IMR-90 (cell line): Measurements from ENCODE around the gene BCAS1. TPM values are rescaled to one million over a fixed set of nuclear protein-coding genes. Genes with fewer than 3 reads are reported as not detected.

Experiments used
- ATAC-seq: fragments of 200-7000 bp; cut with Tn5 transposase; 2 replicates; pipeline ENCODE4 v1.9.1; 2020; ENCODE audit warnings: low read depth, mild to moderate bottlenecking, moderate library complexity
- BruUV-seq: library from RNA; stranded (reverse); fragments of 400-500 nt; replicated peaks from 2 replicates; lab custom pipeline; 2021; lab: Mats Ljungman, UMichigan
- CTCF ChIA-PET: fragments of 300-600 bp; formaldehyde crosslinking; extraction: SDS; loops from one replicate; lab custom pipeline; 2021; ENCODE audit warnings: antibody characterized with exemption; lab: Yijun Ruan, JAX
- POLR2A ChIA-PET: fragments of 300-600 bp; sonication (Branson Sonifier 250); formaldehyde crosslinking; loops from one replicate; lab custom pipeline; 2022; ENCODE audit warnings: antibody characterized with exemption; ENCODE audit not compliant: unreplicated experiment; lab: Charles Lee
- DNase-seq: peaks from one replicate; pipeline ENCODE4 v3.0.0; 2013
- H2AFZ ChIP-seq: replicated peaks from 2 replicates; pipeline ENCODE3; 2013; ENCODE audit warnings: low read length, mild to moderate bottlenecking; ENCODE audit not compliant: poor library complexity
- H2AK5ac ChIP-seq: 2 replicates; pipeline ENCODE4 v1.6.1; 2013; ENCODE audit warnings: low read depth, low read length, inconsistent platforms
- H2AK9ac ChIP-seq: replicated peaks from 2 replicates; pipeline ENCODE3; 2013; ENCODE audit warnings: mild to moderate bottlenecking, low read depth, low read length, moderate library complexity; ENCODE audit not compliant: poor library complexity
- H2BK120ac ChIP-seq: 2 replicates; pipeline ENCODE4 v1.6.1; 2013; ENCODE audit warnings: low read depth, low read length, inconsistent platforms
- H2BK15ac ChIP-seq: 3 replicates; pipeline ENCODE4 v1.6.1; 2013; ENCODE audit warnings: low read depth, low read length, inconsistent platforms
- H2BK20ac ChIP-seq: 2 replicates; pipeline ENCODE4 v1.6.1; 2013; ENCODE audit warnings: low read depth, mild to moderate bottlenecking, inconsistent platforms, low read length, moderate library complexity
- H2BK5ac ChIP-seq: 2 replicates; pipeline ENCODE4 v1.6.1; 2013; ENCODE audit warnings: mild to moderate bottlenecking, low read depth, low read length, inconsistent platforms; ENCODE audit not compliant: poor library complexity, severe bottlenecking
- H3K14ac ChIP-seq: replicated peaks from 2 replicates; pipeline ENCODE4 v1.6.1; 2013; ENCODE audit warnings: low read depth, low read length, inconsistent platforms
- H3K18ac ChIP-seq: 2 replicates; pipeline ENCODE4 v1.6.1; 2013; ENCODE audit warnings: low read depth, low read length, control low read depth
- H3K23ac ChIP-seq: 2 replicates; pipeline ENCODE4 v1.6.1; 2013; ENCODE audit warnings: low read depth, low read length, inconsistent platforms
- H3K27ac ChIP-seq: 2 replicates; pipeline ENCODE4 v1.5.1; 2013; ENCODE audit warnings: mild to moderate bottlenecking, control low read depth, low read length; ENCODE audit not compliant: insufficient read depth
- H3K27me3 ChIP-seq: 2 replicates; pipeline ENCODE4 v1.6.1; 2013; ENCODE audit warnings: low read length; ENCODE audit not compliant: control insufficient read depth, insufficient read depth
- H3K36me3 ChIP-seq: 2 replicates; pipeline ENCODE4 v1.6.1; 2013; ENCODE audit warnings: low read length, mixed read lengths; ENCODE audit not compliant: control insufficient read depth, insufficient read depth
- H3K4ac ChIP-seq: 2 replicates; pipeline ENCODE4 v1.6.1; 2013; ENCODE audit warnings: low read depth, low read length, inconsistent platforms
- H3K4me1 ChIP-seq: 2 replicates; pipeline ENCODE4 v1.6.1; 2013; ENCODE audit warnings: low read length, mixed read lengths; ENCODE audit not compliant: control insufficient read depth, insufficient read depth
- H3K4me2 ChIP-seq: 2 replicates; pipeline ENCODE4 v1.6.1; 2013; ENCODE audit warnings: low read depth, mild to moderate bottlenecking, control low read depth, low read length, moderate library complexity
- H3K4me3 ChIP-seq: 2 replicates; pipeline ENCODE4 v1.5.1; 2013; ENCODE audit warnings: low read depth, mild to moderate bottlenecking, control low read depth, low read length, moderate library complexity; ENCODE audit not compliant: insufficient read depth
- H3K56ac ChIP-seq: 2 replicates; pipeline ENCODE4 v1.6.1; 2013; ENCODE audit warnings: low read length, inconsistent platforms; ENCODE audit not compliant: insufficient read depth; ENCODE audit errors: extremely low read depth
- H3K79me1 ChIP-seq, 2 experiments: 2 replicates each; pipeline ENCODE4 v1.6.1; 2013; ENCODE audit warnings: low read length in 2 of 2, inconsistent platforms in 1 of 2, low read depth in 1 of 2
- H3K9ac ChIP-seq: 2 replicates; pipeline ENCODE4 v1.6.1; 2013; ENCODE audit warnings: low read depth, low read length, control low read depth
- H3K9me1 ChIP-seq: 2 replicates; pipeline ENCODE4 v1.6.1; 2013; ENCODE audit warnings: low read length, inconsistent platforms; ENCODE audit not compliant: insufficient read depth
- H3K9me3 ChIP-seq: 2 replicates; pipeline ENCODE4 v1.6.1; 2013; ENCODE audit warnings: low read length; ENCODE audit not compliant: control insufficient read depth, insufficient read depth
- H4K20me1 ChIP-seq: 2 replicates; pipeline ENCODE4 v1.6.1; 2013; ENCODE audit warnings: low read length, inconsistent platforms; ENCODE audit not compliant: insufficient read depth
- H4K5ac ChIP-seq: 2 replicates; pipeline ENCODE4 v1.6.1; 2013; ENCODE audit warnings: mild to moderate bottlenecking, low read depth, low read length, control low read depth
- H4K8ac ChIP-seq, 2 experiments: 2 replicates each; pipeline ENCODE4 v1.6.1; 2013; ENCODE audit warnings: low read depth in 2 of 2, low read length in 2 of 2, control low read depth in 1 of 2, inconsistent platforms in 1 of 2
- H4K91ac ChIP-seq: 2 replicates; pipeline ENCODE4 v1.6.1; 2013; ENCODE audit warnings: low read depth, low read length, inconsistent platforms; ENCODE audit not compliant: insufficient read depth
- POLR2A ChIP-seq: IDR thresholded peaks from 2 replicates; pipeline ENCODE4 v1.6.1; 2012; ENCODE audit warnings: mild to moderate bottlenecking, low read depth, low read length
- dilution Hi-C: fragments of 300-500 bp; cut with HindIII; formaldehyde crosslinking; loops from one replicate; pipeline ENCODE4 v1.14.3; 2018; ENCODE audit warnings: low sequenced_read_pairs; ENCODE audit not compliant: unreplicated experiment
- in situ Hi-C: fragments of 300-500 bp; cut with MboI; formaldehyde crosslinking; loops from 3 replicates; pipeline ENCODE4 v1.14.3; 2019; ENCODE audit warnings: low sequenced_read_pairs, inconsistent platforms, mixed read lengths
- intact Hi-C: fragments of 100-400 bp; cut with micrococcal nuclease; formaldehyde crosslinking; loops from 2 replicates; pipeline ENCODE4 v1.10.0; 2022
- polyA plus RNA-seq, 3 experiments: library from polyadenylated mRNA; depleted of rRNA; stranded (reverse); fragments of >200 nt; gene quantifications; 2 replicates each; pipeline ENCODE4 v1.2.3, GENCODE V29; 2012; ENCODE audit warnings: low replicate concordance in 1 of 3
- total RNA-seq: library from RNA; depleted of rRNA; stranded (reverse); fragments of >200 nt; gene quantifications from 2 replicates; pipeline ENCODE4 v1.2.3, GENCODE V29; 2012

The BCAS1 gene
- total and polyA plus RNA-seq, 2 of the 4 experiments (the other 2 are of a cell fraction) = under 0.01 TPM; not detected in 1

DNA sequence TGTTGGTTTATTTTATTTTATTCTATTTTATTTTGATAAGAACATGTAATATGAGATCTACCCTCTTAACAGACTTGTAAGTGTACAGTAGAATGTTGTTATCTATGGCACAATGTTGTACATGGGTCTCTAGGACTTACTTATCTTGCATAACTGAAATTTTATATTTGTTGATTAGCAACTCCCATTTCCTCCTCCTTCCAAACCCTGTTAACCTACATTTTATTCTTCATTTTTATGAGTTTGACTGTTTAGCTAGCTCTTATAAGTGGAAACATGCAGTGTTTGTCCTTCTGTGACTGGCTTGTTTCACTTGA, 37.9 kb upstream of the BCAS1 start:
- TF ChIP-seq POLR2A = no peak
- no peak overlapping the region for H3K27ac ChIP-seq
- no peaks in the 10 kb centered on the region for H3K4me1 ChIP-seq
- BruUV-seq = no TSS peak
- dilution Hi-C loops = no loop called here
- H2AFZ ChIP-seq = no peak overlapping the region
- ChIA-PET POLR2A (no interaction called here), CTCF (no interaction called here)
- H3K9me3 ChIP-seq = no peaks in the 10 kb centered on the region
- H2BK20ac ChIP-seq = no peak overlapping the region
- no peak overlapping the region for H4K8ac ChIP-seq
- H3K36me3 ChIP-seq = no peaks in the 10 kb centered on the region
- H3K14ac ChIP-seq = no peak overlapping the region
- H3K23ac ChIP-seq = no peak overlapping the region
- intact Hi-C loops = no loop called here
- ATAC-seq (no peak), DNase-seq (no peak)
- H3K56ac ChIP-seq = no peak overlapping the region
- H3K18ac ChIP-seq = no peak overlapping the region
- no peaks in the 10 kb centered on the region for H3K27me3 ChIP-seq
- no peak overlapping the region for H2BK5ac ChIP-seq
- no peak overlapping the region for H3K4me2 ChIP-seq
- no peak overlapping the region for H2AK9ac ChIP-seq
- no peak overlapping the region for H3K4me3 ChIP-seq
- H4K20me1 ChIP-seq = no peaks in the 10 kb centered on the region
- H4K5ac ChIP-seq = no peak overlapping the region
- no peak overlapping the region for H3K9ac ChIP-seq
- in situ Hi-C loops = loop anchor here (10.0 kb wide), 1 partner anchor 527 kb away; no protein-coding TSS in a partner anchor
- H3K79me1 ChIP-seq = no peaks in the 10 kb centered on the region
- H2BK15ac ChIP-seq = no peak overlapping the region
- no peak overlapping the region for H2AK5ac ChIP-seq
- no peaks in the 10 kb centered on the region; the same call in 1 of the 2 replicates for H3K9me1 ChIP-seq
- no peak overlapping the region for H2BK120ac ChIP-seq
- no peak overlapping the region for H4K91ac ChIP-seq
- no peak overlapping the region for H3K4ac ChIP-seq
